AG04450 (cell line): ENCODE measurements around the gene GADD45B. TPM values are rescaled to one million over a fixed set of nuclear protein-coding genes. Genes with fewer than 3 reads are reported as not detected.

Experiments used
- CTCF ChIA-PET: fragments of 300-600, 350-600 bp; formaldehyde crosslinking; extraction: SDS; loops from one replicate; lab custom pipeline; 2022; ENCODE audit warnings: antibody characterized with exemption, inconsistent platforms; lab: Charles Lee
- POLR2A ChIA-PET: fragments of 350-600 bp; formaldehyde crosslinking; extraction: SDS; loops from one replicate; lab custom pipeline; 2021; ENCODE audit warnings: antibody characterized with exemption, inconsistent platforms; lab: Yijun Ruan, JAX
- DNase-seq: peaks from one replicate; pipeline ENCODE4 v3.0.0-alpha.2; 2011; ENCODE audit warnings: low read depth, low spot score
- H3K27ac ChIP-seq: one replicate; pipeline ENCODE4 v1.5.1; 2012; ENCODE audit warnings: low read depth, low read length, control low read depth
- H3K27me3 ChIP-seq: one replicate; pipeline ENCODE4 v1.6.0; 2012; ENCODE audit warnings: low read length; ENCODE audit not compliant: control insufficient read depth, insufficient read depth
- H3K4me3 ChIP-seq: 2 replicates; pipeline ENCODE4 v1.5.1; 2011; ENCODE audit warnings: mild to moderate bottlenecking, low read depth, low read length, control low read depth
- H3K9me3 ChIP-seq: 2 replicates; pipeline ENCODE4 v1.5.1; 2012; ENCODE audit warnings: low read length; ENCODE audit not compliant: control insufficient read depth, insufficient read depth
- polyA plus RNA-seq: library from polyadenylated mRNA; depleted of rRNA; stranded (reverse); fragments of >200 nt; gene quantifications from 2 replicates; pipeline ENCODE4 v1.2.3, GENCODE V29; 2011
- TF ChIP-seq, protein P1 (sequence below): IDR thresholded peaks from 2 replicates; pipeline ENCODE4 v1.5.1; 2011; ENCODE audit warnings: low read depth, low read length, control low read depth, inconsistent platforms

Gene GADD45B
- polyA plus RNA-seq, 1 experiment: 18.5 TPM

DNA sequence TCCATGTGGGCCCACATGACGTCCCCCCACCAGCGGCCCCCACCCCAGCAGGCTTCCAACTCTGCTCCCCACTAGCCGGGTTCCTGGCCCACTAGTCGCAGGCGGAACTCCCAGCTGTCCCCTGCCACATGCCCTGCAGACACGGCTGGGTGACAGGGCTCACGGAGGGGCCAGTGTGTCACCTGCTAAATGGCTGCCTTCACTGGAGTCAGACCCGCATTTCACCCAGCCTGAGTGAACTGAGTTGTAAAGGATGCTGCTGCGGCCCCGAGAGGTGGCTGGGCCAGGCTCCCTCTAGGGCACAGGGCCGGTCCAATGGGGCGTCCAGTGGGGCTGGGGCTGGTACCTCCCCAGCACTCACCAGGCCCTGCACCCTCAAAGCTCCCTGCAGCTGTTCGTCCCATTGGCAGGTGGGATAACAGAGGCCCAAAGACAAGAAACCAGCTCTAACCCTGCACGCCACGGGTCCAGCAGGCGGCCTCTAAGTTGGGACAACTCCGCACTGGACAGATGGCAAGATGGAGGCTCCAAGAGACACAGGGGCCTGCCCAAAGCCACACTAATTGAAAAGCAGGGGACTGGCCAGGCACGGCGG, 22.4 kb upstream of the GADD45B start:
- CTCF ChIA-PET: interaction anchor here (0.8 kb wide), 1 partner anchor 158 kb away, joined by 5 read pairs; no protein-coding TSS in a partner anchor
- Histone ChIP-seq H3K4me3 (no peak overlapping the region), H3K9me3 (no peaks in the 10 kb centered on the region; the same call in 1 of the 2 replicates), H3K27me3 (no peaks in the 10 kb centered on the region), H3K27ac (no peak overlapping the region)
- POLR2A ChIA-PET: interaction anchor here (0.5 kb wide), 1 partner anchor 1700 kb away, joined by 4 read pairs; no protein-coding TSS in a partner anchor
- DNase-seq: no peak
- TF ChIP-seq, protein P1, sequence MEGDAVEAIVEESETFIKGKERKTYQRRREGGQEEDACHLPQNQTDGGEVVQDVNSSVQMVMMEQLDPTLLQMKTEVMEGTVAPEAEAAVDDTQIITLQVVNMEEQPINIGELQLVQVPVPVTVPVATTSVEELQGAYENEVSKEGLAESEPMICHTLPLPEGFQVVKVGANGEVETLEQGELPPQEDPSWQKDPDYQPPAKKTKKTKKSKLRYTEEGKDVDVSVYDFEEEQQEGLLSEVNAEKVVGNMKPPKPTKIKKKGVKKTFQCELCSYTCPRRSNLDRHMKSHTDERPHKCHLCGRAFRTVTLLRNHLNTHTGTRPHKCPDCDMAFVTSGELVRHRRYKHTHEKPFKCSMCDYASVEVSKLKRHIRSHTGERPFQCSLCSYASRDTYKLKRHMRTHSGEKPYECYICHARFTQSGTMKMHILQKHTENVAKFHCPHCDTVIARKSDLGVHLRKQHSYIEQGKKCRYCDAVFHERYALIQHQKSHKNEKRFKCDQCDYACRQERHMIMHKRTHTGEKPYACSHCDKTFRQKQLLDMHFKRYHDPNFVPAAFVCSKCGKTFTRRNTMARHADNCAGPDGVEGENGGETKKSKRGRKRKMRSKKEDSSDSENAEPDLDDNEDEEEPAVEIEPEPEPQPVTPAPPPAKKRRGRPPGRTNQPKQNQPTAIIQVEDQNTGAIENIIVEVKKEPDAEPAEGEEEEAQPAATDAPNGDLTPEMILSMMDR: no peak

DNA sequence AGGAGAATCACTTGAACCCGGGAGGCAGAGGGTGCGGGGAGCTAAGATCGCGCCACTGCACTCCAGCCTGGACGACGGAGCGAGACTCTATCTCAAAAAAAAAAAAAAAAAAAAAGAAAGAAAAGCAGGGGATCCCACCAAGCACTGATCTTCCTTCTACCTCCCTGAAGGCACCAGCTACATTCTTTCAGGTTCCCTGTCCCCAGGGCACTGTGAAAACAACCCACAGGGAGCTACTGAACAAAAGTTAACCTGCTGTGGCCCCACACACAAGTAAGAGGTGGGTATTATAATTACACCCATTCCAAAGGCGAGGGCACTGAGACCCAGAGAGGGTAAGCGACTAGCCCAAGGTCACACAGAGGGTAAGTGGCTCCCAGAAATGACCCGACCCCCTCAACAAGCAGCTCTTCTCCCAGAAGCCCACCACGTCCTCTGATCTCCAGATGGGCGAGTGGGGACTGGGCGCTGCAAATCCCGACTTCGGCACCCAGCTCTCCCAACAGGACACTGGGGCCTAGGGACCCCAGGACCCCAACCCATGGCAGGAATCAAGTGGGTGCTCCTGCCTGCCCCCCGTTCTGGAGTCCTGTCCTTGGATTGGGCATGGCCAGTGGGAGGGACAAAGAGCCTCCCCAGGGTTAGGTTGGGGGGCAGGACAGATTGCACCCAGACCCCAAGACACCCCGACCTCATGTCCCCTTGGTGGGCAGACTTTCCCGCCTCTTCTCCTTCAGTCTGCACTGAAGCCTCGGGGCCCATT, 21.5 kb upstream of the GADD45B start:
- DNase-seq: no peak
- TF ChIP-seq, protein P1: no peak

DNA sequence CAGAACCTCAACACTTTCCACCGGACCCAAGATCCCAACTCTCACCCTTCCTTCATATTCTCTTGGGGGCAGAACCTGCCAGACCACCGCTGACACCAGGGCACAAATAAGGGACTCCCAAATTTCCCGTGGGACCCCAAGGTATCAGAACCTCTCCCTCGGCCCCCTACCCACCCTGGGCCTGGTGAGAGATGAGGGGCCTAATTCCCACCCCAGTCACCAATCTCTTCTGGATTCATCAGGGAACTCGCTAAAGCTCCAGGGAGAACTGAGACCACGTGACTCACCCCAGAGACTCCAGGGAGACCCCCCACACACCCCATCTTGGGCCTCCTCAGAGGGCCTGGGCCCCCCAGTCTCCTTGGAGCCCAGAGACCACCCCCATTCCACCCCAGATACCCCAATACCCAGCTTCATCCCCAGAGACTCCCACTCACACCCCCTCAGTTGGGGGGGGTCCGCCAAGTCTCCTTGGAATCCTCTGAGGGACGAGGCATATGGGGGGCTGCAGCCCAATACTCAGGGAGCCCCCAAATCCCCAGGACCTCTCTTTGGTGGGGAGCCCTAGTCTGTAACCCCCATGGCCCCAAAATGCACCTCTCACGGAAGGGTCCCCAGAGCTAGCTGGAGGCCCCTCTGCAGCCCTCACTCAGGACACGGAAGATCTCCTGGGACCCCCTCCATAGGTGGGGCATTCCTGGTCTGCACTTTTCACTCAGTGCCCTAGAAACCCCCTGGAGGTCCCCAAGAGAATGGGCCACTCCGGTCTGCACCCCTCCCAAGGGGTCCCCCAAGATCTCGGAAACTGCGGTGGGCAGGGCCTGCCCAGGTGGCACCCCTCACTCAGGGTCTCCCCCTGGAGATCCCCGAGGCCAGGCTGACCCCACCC, 20.7 kb upstream of the GADD45B start:
- H3K27ac ChIP-seq: no peak overlapping the region
- POLR2A ChIA-PET: interaction anchor here (1.2 to 3.8 kb wide), 2 partner anchors 21 to 156 kb away, joined by 3 to 46 read pairs; partner anchors contain the start of gene GADD45B
- peak overlapping the region; percentile 86 for H3K4me3 ChIP-seq
- H3K9me3 ChIP-seq: no peaks in the 10 kb centered on the region; the same call in 1 of the 2 replicates
- CTCF ChIA-PET: no interaction called here
- DNase-seq: no peak
- TF ChIP-seq, protein P1: no peak
- no peaks in the 10 kb centered on the region for H3K27me3 ChIP-seq

More for the DNA sequence above, 21.5 kb upstream of the GADD45B start:
- H3K4me3 ChIP-seq: no peak overlapping the region
- no peak overlapping the region for H3K27ac ChIP-seq
- ChIA-PET CTCF (interaction anchor here (0.8 kb wide), 1 partner anchor 157 kb away, joined by 5 read pairs; no protein-coding TSS in a partner anchor), POLR2A (interaction anchor here (1.2 to 3.8 kb wide), 2 partner anchors 22 to 157 kb away, joined by 3 to 46 read pairs; partner anchors contain the start of gene GADD45B)
- no peaks in the 10 kb centered on the region; the same call in 1 of the 2 replicates for H3K9me3 ChIP-seq
- no peaks in the 10 kb centered on the region for H3K27me3 ChIP-seq

DNA sequence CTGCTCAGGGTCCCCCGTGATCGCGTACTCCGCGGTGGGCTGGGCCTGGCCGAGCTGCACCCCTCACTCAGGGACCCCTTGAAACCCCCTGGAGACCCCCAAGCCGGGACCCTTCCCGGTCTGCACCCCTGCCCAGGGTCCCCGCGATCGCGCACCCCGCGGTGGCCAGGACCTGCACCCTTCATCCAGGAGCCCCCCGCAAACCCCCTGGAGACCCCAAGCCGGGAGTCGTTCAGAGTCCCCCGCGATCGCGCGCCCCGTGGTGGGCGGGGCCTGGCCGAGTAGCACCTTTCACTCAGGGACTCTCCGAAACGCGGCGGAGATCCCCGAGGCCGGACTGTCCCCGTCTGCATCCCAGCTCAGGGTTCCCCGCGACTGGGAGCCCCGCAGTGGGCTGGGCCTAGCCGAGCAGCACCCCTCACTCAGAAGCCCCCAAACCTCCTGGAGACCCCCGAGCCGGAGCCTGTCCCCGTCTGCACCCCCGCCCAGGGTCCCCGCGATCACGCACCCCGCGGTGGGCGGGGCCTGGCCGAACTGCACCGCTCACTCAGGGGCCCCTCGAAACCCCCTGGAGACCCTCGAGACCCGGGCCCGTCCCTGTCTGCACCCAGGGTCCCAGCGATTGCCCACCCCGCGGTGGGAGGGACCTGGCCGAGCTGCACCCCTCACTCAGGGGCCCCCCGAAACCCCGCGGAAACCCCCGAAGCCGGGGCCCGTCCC, 19.9 kb upstream of the GADD45B start:
- no peaks in the 10 kb centered on the region for H3K27me3 ChIP-seq
- TF ChIP-seq, protein P1: no peak
- no peak for DNase-seq
- H3K9me3 ChIP-seq: no peaks in the 10 kb centered on the region; the same call in 1 of the 2 replicates
- H3K4me3 ChIP-seq: peak overlapping the region; percentile 86
- no peak overlapping the region for H3K27ac ChIP-seq
- CTCF ChIA-PET: interaction anchor here (1.7 kb wide), 1 partner anchor 181 kb away, joined by 3 read pairs; no protein-coding TSS in a partner anchor
- POLR2A ChIA-PET: interaction anchor here (0.6 to 3.8 kb wide), 5 partner anchors 16 to 155 kb away, joined by 3 to 46 read pairs (median 5); partner anchors contain the start of genes GADD45B and TIMM13
